Measurements from ENCODE around the gene RBCK1.
"Not testable (repeated sequence)": the region's sequence is repeated elsewhere in the genome, so short reads cannot be mapped to it uniquely, and the experiment has no call there.

RBCK1 gene

DNA sequence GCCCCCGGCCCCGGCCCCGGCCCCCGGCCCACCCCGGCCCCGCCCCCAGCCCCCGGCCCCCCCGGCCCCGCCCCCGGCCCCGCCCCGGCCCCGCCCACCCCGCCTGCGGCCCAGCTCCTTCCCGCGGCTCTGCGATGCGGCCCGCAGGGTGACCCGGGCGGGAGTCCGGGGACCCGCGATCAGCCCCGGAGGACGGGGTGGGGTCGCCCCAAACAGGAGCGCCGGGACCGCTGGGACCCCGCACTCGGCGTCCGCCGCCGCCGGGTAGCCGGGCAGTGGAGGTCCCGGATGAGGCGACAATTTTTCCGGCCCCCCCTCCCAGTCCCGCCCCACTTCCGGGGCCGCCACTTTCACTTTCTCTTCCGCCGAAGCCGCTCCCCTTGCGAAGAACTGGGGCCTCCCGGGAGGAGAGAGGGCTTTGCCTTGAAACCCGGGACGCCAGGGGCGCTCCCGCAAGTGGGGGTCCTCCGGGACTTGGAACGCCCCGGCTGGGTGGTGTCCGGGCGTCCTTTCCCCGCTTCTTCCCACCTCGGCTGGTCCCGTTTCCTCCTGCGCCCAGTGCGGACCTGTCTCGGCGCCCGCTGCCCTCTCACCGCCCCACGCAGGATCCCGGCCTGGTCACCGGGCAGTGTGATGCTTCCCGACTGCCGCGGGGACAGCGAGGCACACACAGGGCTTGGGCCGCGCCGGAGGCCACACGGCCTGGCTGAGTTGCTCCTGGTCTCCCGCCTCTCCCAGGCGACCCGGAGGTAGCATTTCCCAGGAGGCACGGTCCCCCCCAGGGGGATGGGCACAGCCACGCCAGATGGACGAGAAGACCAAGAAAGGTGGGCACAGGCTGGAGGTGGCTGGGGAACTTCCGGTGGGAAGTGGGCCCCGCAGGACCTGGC lies at the start of gene RBCK1:
Gene RBCK1 (plus strand): TSS at position 347 of the 890 bp plus-strand sequence. CDS start 459 bp downstream, at position 806.
- DNase-seq (ENCODE audit: low read depth): peak; percentile 74

DNA sequence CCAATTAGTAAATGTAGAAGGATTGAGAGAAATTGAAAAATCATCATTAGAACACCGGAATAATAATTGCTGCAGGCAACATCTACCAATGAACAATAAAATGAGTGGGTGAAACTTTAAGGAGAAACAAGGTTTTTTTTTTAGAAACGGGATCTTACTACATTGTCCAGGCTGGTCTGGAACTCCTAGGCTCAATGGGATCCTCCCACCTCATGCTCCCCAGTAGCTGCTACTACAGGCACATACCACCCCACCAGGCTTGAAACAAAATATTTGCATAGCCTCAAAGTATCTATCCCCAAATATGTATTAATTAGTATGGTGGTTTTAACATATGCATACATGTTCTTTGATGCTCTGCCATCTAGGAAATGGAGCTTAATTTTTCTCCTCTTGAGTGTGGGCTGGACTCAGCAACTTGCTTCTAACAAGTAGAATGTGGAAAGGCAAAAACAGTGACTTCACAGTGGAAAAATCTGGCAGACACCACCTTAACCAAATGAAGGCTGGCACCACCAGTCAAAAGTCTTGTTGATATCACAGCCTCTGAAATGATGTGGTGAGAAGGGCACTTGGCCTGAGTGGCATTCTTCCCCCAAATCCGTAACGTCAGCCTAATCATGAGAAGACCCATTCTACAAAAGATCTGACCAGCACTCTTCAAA lies 49.1 kb upstream of the RBCK1 start:
- DNase-seq (ENCODE audit: low read depth): no peak

GRCh38 chr20:361561-361960 lies 46.5 kb upstream of the RBCK1 start:
- no peak for DNase-seq (ENCODE audit: low read depth)

- no peak for DNase-seq (ENCODE audit: low read depth)
These were observed 45.5 kb upstream of the RBCK1 start for GRCh38 chr20:362271-363254.

- no peak for DNase-seq (ENCODE audit: low read depth)
These were observed 44.6 kb upstream of the RBCK1 start for GRCh38 chr20:363319-364078.

DNA sequence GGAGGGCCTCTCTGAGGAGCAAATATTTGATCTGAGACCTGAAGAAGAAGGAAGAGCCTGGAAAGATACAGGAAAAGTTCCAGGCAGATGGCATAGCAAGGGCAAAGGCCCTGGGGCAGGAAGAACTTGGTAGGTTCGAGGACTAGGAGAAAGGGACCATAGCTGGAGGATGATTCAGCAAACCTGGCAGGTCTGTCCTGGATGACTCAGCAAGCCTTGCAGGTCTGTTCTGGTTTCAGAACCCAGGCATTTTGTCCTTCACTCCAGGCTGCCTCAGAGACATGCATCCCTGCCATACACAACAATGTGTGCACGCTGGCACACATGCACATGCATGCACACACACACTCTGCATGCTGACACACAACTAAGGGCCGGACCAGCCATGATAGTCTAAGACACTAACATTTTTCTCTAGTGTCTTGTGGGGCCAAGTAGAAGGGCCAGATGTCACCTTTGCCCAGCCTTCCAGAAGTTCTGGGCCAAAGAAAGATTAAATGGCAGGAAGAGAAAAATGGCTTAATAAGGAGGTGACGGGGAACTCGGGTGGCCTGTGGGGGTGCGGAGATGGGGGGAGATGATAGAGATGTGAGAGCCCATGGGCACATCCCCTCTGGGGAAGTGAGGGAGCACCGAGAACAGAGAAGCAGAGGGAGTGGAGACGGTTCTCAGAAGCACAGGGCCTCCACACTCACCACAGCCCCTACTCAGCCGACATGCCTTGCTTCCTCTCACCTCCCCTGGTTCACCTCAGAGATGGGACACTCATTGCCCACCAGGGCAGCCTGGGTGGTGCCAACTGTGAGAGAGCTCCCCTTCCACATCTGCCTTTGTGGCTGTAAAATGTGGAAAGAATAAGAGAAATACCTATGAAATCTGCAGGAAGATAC lies 42.9 kb upstream of the RBCK1 start:
- no peak for DNase-seq (ENCODE audit: low read depth)

GRCh38 chr20:366041-366718 lies 41.9 kb upstream of the RBCK1 start:
- no peak for DNase-seq (ENCODE audit: low read depth)

DNA sequence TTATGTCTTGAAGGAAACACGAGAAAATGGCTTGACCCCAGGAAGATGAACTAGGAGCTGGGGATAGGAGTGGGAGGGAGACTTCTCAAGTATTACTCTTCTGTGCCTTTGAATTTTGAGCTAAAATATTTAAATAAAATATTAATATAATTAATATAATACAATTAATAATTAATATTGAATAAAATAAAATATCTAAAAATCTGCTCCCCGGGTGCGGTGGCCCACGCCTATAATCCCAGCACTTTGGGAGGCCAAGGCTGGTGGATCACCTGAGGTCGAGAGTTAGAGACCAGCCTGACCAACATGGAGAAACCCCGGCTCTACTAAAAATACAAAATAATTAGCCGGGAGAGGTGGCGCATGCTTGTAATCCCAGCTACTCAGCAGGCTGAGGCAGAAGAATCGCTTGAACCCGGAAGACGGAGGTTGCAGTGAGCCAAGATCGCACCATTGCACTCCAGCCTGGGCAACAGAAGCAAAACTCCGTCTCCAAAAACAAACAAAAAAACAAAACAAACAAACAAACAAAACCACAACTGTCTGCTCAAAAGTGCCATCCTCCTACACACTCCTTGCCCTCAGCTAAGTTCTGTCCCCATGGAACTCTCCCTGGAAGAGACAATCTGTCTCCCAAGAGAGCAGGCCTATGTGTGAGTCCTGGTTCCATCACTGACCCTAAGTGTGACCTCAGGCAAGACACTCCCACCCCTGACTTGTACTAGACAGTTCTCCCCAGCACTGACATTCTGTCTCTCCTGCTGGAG lies 41.2 kb upstream of the RBCK1 start:
- DNase-seq (ENCODE audit: low read depth): no peak

- DNase-seq (ENCODE audit: low read depth): no peak
These were observed 40.6 kb upstream of the RBCK1 start for GRCh38 chr20:367486-367887.

DNA sequence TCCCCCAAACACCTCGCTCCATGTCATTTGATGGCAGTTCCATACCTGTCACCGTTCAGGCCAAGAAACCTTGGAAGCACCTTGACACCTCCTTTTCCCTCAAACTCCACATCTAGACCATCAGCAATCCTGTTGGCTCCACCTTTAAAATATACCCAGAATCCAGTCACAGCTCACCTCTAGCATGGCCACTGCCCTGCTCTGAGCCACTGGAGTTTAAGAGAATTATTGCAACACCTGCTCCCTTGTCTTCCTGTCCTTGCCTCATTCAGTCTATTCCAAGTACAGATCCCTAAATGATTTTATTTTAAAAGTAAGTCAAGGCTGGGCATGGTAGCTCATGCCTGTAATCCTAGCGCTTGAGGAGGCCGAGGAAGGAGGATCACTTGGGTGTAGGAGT lies 39.2 kb upstream of the RBCK1 start:
- no peak for DNase-seq (ENCODE audit: low read depth)

- no peak for DNase-seq (ENCODE audit: low read depth)
These were observed 37.9 kb upstream of the RBCK1 start for GRCh38 chr20:370151-370600.

DNA sequence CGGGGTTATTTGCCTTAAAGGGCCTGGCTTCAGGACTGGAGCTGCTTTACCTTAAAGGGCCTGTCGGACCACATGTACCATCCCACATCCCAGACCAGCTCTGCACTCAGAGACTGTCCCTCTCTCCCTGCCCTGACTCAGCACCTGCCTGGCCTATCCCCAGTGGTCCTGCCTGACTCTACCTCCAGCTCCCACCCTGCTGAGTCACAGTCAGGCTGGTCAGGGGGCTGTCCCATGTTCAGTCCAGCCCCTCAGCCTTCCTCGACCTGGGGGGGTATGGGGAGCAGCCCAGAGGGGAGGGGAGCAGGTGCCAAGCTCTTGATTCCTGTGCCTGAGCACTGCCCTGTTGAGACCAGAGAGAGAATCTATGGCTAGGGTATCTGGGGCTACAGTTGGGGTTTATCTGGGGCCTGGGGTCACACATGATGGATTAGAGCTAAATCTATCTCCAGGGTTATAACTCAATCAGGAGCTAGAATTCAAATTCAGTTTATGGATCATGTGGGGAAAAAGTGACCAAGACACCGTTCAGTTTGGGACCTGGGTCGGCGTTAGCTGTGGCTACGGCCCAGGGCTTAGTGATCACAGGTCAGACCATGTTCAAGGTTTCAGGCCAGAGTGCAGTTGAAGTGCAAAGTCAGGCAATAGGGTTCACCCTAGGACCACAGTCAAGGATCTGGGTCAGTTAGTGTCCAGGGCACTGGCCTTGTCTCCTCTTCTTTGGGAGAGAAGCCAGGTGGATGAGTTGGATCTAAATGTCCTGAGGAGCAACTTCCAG lies 36.9 kb upstream of the RBCK1 start:
- DNase-seq (ENCODE audit: low read depth): no peak

DNA sequence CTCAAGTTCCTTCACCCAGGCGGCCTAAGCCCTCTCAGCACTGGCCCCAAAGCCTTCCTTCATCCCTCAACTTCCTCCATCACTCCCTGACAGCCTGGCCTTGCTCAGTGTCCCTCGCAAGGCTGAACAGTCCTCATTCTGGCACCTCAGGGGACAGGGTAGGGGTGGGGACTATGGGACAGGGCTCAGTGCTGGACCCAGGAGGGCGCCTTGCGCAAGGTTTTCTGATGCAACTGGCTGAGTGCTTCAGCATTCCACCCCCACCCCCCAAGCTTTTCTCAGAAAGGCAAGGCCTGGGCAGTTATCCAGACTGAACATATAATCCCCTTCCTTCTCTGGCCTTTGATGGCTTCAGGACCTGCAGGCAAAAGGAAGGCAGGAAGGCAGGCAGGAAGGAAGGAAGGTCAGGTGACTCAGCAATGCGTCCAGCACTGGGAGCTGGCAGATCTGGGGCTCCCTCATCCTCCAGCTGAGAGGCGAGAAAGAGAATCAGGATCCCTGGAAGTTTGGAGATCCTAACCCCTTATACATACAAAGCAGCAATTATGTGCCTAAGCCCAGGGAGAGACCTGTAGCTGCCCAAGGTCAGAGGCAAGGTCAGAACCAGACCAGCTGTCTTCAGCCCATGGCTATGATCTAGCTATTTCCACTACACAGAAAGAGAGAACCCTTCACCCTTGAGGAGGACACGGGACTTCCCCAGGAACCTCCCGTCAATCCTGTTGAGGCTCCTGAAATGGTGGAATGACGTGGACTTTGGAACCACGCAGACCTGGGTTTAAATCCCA lies 36.1 kb upstream of the RBCK1 start:
- no peak for DNase-seq (ENCODE audit: low read depth)

- not testable (repeated sequence) for DNase-seq (ENCODE audit: low read depth)
These were observed 35.5 kb upstream of the RBCK1 start for GRCh38 chr20:372543-373082.

- no peak for DNase-seq (ENCODE audit: low read depth)
These were observed 34.8 kb upstream of the RBCK1 start for GRCh38 chr20:373171-373890.

DNA sequence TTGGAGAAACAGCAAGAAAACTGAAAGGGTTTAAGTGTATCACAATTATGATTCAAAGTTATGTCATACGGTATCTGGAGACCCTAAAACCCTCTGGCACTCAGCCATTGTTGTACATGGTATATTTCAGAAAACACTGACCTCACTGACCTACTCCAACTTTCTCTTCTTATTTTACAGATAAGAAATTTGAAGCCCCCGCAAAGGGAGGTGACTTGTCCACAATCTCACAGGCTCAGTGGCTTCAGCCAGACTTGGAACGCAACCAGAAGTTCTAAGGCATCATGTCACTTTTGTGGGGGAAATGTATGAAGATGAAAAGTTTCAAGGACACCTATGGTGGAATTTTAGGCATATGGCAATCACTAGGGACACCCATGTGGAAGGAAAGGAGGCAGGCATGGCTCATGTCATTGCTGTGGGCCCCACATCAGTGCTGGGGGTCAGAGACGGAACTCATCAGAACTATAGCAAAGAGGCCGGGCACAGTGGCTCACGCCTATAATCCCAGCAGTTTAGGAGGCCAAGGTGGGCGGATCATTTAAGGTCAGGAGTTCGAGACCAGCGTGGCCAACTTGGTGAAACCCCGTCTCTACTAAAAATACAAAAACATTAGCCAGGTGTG lies 32.7 kb upstream of the RBCK1 start:
- DNase-seq (ENCODE audit: low read depth): no peak
